Measurements from ENCODE around the gene MAST1. TPM values are rescaled to one million over a fixed set of nuclear protein-coding genes. Genes with fewer than 3 reads are reported as not detected.
A peak's percentile ranks its signal among the peaks of the same experiment; 100 is the strongest.

The MAST1 gene
- total RNA-seq, 1 donor from 2014 or later = 5.3 TPM

DNA sequence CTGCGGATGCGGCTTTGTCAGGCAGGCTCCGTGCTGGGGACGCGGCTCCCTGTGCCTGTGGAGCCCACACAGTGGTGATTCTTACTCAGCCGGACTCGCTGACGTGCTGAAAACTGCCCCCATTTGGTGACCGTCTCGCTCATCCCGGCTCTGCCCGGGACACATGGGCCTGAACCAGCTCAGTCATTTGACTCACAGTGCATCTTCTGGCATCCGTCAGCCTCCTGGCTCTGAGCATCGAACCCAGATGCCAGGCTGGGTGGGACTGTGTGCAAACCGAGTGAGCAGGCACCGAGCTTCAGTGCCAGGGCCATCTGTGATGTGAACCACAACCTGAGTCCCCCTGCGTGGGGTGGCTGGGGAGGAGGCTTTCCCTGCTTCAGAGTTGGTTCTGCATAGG, 58.1 kb downstream of the MAST1 start:
- H3K27ac Mint-ChIP-seq = no peak overlapping the region
- H3K27me3 Mint-ChIP-seq = no peaks in the 10 kb centered on the region
- no peak overlapping the region for H3K4me3 Mint-ChIP-seq (ENCODE audit: low read depth)
- DNase-seq (ENCODE audit: low spot score, unreplicated experiment) = no peak
- no peaks in the 10 kb centered on the region for H3K9me3 Mint-ChIP-seq (ENCODE audit: low read depth)
- TF ChIP-seq, protein P1, sequence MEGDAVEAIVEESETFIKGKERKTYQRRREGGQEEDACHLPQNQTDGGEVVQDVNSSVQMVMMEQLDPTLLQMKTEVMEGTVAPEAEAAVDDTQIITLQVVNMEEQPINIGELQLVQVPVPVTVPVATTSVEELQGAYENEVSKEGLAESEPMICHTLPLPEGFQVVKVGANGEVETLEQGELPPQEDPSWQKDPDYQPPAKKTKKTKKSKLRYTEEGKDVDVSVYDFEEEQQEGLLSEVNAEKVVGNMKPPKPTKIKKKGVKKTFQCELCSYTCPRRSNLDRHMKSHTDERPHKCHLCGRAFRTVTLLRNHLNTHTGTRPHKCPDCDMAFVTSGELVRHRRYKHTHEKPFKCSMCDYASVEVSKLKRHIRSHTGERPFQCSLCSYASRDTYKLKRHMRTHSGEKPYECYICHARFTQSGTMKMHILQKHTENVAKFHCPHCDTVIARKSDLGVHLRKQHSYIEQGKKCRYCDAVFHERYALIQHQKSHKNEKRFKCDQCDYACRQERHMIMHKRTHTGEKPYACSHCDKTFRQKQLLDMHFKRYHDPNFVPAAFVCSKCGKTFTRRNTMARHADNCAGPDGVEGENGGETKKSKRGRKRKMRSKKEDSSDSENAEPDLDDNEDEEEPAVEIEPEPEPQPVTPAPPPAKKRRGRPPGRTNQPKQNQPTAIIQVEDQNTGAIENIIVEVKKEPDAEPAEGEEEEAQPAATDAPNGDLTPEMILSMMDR (IDR thresholded peaks at IDR 0.05; ENCODE audit: unreplicated experiment) = no peak
- peaks cover 12% of the 10 kb centered on the region for H3K36me3 Mint-ChIP-seq (ENCODE audit: insufficient read depth)
- H3K4me1 Mint-ChIP-seq (ENCODE audit: low read depth) = peaks cover 5% of the 10 kb centered on the region

DNA sequence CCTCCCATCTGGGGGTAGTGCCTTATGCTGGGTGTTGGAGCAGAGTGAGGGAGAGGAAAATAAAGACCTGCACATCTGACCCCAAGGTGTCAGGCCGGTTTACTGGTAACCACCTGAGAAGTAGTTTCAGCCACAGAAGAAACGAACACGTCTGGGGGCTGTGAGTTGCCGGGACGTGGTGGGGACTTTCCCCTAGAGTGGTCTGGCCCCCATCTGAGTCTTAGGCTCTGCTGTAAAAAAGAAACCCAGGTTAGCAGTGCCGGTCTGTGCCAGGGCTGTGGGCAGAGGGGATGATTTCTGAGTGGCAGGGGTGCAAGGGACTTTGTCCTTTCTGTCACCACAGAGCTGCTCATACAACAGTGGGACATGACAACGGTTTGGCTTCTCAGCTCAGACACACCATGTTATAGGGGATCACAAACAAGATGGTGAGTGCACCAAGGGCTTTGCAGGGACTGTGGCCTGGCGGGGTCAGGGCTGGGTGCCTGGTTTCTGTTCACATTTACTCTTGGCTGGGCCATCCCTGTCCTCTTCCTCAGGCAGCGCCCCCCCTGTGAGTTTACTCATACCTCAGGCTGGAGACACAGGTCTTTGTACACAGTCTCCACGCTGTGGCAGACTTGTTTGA, 61.7 kb downstream of the MAST1 start:
- Mint-ChIP-seq H3K9me3 (ENCODE audit: low read depth) (no peaks in the 10 kb centered on the region), H3K27ac (no peak overlapping the region), H3K36me3 (ENCODE audit: insufficient read depth) (peaks cover 4% of the 10 kb centered on the region), H3K4me1 (ENCODE audit: low read depth) (no peaks in the 10 kb centered on the region), H3K27me3 (no peaks in the 10 kb centered on the region), H3K4me3 (ENCODE audit: low read depth) (no peak overlapping the region)
- TF ChIP-seq, protein P1 (IDR thresholded peaks at IDR 0.05; ENCODE audit: unreplicated experiment) = no peak
- no peak for DNase-seq (ENCODE audit: low spot score, unreplicated experiment)

DNA sequence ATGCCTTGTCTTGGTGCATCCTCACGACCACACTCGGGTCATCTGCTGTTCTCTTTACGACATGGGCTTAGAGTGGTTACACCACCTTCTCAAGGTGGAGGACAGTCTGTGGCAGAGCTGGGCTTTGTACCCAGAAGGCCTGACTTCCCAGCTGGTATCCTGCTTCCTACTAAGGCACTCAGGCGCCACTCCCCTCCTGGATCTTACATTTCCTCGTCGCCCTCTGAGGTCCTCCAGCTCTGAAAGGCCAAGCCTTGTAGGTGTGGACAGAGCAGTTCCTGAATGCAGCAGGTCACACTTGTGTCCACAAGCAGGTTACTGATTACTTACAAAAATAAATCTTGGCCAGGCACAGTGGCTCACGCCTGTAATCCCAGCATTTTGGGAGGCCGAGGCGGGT, 68.9 kb downstream of the MAST1 start:
- no peaks in the 10 kb centered on the region for H3K36me3 Mint-ChIP-seq (ENCODE audit: insufficient read depth)
- H3K4me3 Mint-ChIP-seq (ENCODE audit: low read depth) = no peak overlapping the region
- peak overlapping the region; percentile 42 for H3K27ac Mint-ChIP-seq
- H3K9me3 Mint-ChIP-seq (ENCODE audit: low read depth) = no peaks in the 10 kb centered on the region
- H3K4me1 Mint-ChIP-seq (ENCODE audit: low read depth) = peaks cover 1% of the 10 kb centered on the region
- no peaks in the 10 kb centered on the region for H3K27me3 Mint-ChIP-seq
- TF ChIP-seq, protein P1 (IDR thresholded peaks at IDR 0.05; ENCODE audit: unreplicated experiment) = no peak
- DNase-seq (ENCODE audit: low spot score, unreplicated experiment) = no peak

DNA sequence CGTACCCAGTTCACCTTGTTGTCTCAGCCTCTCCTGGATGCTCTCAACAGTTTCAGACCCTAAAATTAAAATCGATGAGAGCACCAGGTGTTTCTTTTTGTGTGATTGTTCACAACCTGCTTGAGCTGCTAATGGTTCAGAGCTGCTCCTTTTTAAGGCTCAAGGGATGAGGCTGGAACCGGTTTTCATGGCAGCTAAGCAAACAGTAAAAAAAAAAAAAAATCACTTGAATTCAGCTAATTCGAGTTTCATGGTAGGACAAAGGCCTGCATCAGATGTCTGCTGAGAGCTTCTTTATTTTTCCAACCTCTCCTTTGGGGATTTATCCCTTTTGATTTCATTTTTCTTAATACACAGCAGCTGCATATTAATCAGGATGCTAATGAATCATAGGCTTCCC, 74.3 kb downstream of the MAST1 start:
- Mint-ChIP-seq H3K9me3 (ENCODE audit: low read depth) (no peaks in the 10 kb centered on the region), H3K4me3 (ENCODE audit: low read depth) (peak overlapping the region; percentile 57)

DNA sequence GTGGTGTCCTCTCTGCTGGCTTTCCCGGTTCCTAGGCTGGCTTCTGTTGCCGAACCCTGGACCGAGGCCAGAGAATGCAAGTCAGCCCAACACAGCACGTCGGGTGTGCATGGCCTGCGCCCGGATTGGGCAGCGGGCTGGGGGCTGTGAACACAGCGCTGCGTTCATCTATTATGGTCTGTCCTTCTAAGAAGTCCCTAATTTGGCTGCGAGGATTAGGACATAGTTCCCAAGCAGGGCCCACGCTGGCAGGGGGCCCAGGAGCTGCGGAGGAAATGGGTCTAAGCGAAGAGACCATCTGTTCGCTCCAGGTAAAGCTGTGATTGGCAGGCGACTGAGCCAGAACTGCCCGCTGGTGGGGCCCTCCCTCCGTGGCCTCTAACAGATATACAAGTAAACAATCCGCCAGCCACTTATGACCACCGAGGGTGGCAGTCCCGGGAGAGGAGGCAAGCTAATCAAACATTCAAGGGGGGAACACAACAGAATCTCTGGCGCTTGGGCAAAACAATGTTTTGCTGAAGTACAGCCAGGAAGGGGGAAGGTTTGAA, 74.8 kb downstream of the MAST1 start:
- Mint-ChIP-seq H3K36me3 (ENCODE audit: insufficient read depth) (no peaks in the 10 kb centered on the region), H3K27me3 (no peaks in the 10 kb centered on the region)

More for the DNA sequence above, 74.3 kb downstream of the MAST1 start:
- peaks cover 20% of the 10 kb centered on the region for H3K4me1 Mint-ChIP-seq (ENCODE audit: low read depth)
- H3K27me3 Mint-ChIP-seq = no peaks in the 10 kb centered on the region
- H3K36me3 Mint-ChIP-seq (ENCODE audit: insufficient read depth) = no peaks in the 10 kb centered on the region
- DNase-seq (ENCODE audit: low spot score, unreplicated experiment) = no peak
- TF ChIP-seq, protein P1 (IDR thresholded peaks at IDR 0.05; ENCODE audit: unreplicated experiment) = no peak
- H3K27ac Mint-ChIP-seq = peak overlapping the region; percentile 97

More for the DNA sequence above, 74.8 kb downstream of the MAST1 start:
- H3K9me3 Mint-ChIP-seq (ENCODE audit: low read depth) = no peaks in the 10 kb centered on the region
- TF ChIP-seq, protein P1 (IDR thresholded peaks at IDR 0.05; ENCODE audit: unreplicated experiment) = no peak
- H3K4me3 Mint-ChIP-seq (ENCODE audit: low read depth) = peak overlapping the region; percentile 57
- peak overlapping the region; percentile 97 for H3K27ac Mint-ChIP-seq
- no peak for DNase-seq (ENCODE audit: low spot score, unreplicated experiment)
- peaks cover 20% of the 10 kb centered on the region for H3K4me1 Mint-ChIP-seq (ENCODE audit: low read depth)

All from progenitor cell of endocrine pancreas (in vitro differentiated cells).